Endodermal cell (in vitro differentiated cells): ENCODE measurements around the gene RSPRY1. TPM values are rescaled to one million over a fixed set of nuclear protein-coding genes. Genes with fewer than 3 reads are reported as not detected.

ENCODE experiments used
- DNase-seq: peaks from one replicate; pipeline ENCODE4 v3.0.0-alpha.2; 2017
- H3K27ac ChIP-seq: 2 replicates; pipeline ENCODE4 v1.5.1; 2013; ENCODE audit warnings: mild to moderate bottlenecking, low read depth, low read length, moderate library complexity
- H3K27me3 ChIP-seq: 2 replicates; pipeline ENCODE4 v1.6.1; 2013; ENCODE audit warnings: mild to moderate bottlenecking, low read length, moderate library complexity; ENCODE audit not compliant: insufficient read depth, control insufficient read depth, poor library complexity, severe bottlenecking
- H3K36me3 ChIP-seq: 2 replicates; pipeline ENCODE4 v1.7.0; 2013; ENCODE audit warnings: mild to moderate bottlenecking, low read length, moderate library complexity; ENCODE audit not compliant: control insufficient read depth, insufficient read depth
- H3K4me1 ChIP-seq: one replicate; pipeline ENCODE4 v1.7.0; 2013; ENCODE audit warnings: low read length; ENCODE audit not compliant: control insufficient read depth, insufficient read depth
- H3K4me3 ChIP-seq: 2 replicates; pipeline ENCODE4 v1.5.1; 2013; ENCODE audit warnings: mild to moderate bottlenecking, low read length, moderate library complexity
- H3K9ac ChIP-seq: 2 replicates; pipeline ENCODE4 v1.6.1; 2013; ENCODE audit warnings: mild to moderate bottlenecking, low read length, moderate library complexity; ENCODE audit not compliant: poor library complexity, severe bottlenecking; ENCODE audit errors: extremely low read depth
- H3K9me3 ChIP-seq: 2 replicates; pipeline ENCODE4 v1.6.1; 2013; ENCODE audit warnings: mild to moderate bottlenecking, low read length, moderate library complexity; ENCODE audit not compliant: control insufficient read depth
- H3K27ac Mint-ChIP-seq: 2 replicates; pipeline ENCODE4 v1.8.0; 2020; ENCODE audit warnings: mixed read lengths
- H3K27me3 Mint-ChIP-seq: 2 replicates; pipeline ENCODE4 v1.8.0; 2021; ENCODE audit warnings: mild to moderate bottlenecking, mixed read lengths; ENCODE audit not compliant: insufficient read depth
- H3K36me3 Mint-ChIP-seq: 2 replicates; pipeline ENCODE4 v1.8.0; 2020; ENCODE audit warnings: low read depth, mixed read lengths
- H3K4me1 Mint-ChIP-seq: 2 replicates; pipeline ENCODE4 v1.8.0; 2020; ENCODE audit warnings: mixed read lengths
- H3K4me3 Mint-ChIP-seq: 2 replicates; pipeline ENCODE4 v1.8.0; 2020; ENCODE audit warnings: mild to moderate bottlenecking, moderate library complexity, mixed read lengths
- H3K9me3 Mint-ChIP-seq: 2 replicates; pipeline ENCODE4 v1.8.0; 2020; ENCODE audit warnings: mild to moderate bottlenecking, mixed read lengths
- CTCF ChIP-seq: fragments of 200-600 bp; sonication (generic); conservative IDR thresholded peaks from 2 replicates; pipeline ENCODE4 v1.5.0; 2021; ENCODE audit warnings: antibody characterized with exemption, mild to moderate bottlenecking
- WGBS, 2 experiments: methylation state at CpG; one replicate each; pipeline versions ENCODE4 v1.1.5 to v1.1.7; 2013; ENCODE audit warnings: missing lambda C conversion rate in 2 of 2, mixed read lengths in 1 of 2; ENCODE audit not compliant: insufficient coverage in 1 of 2, insufficient read length in 1 of 2; 5-methylcytosine and 5-hydroxymethylcytosine counted together
- total RNA-seq, 2 donors: library from RNA; stranded (reverse); fragmentation: NEBNext Ultra II Directional in 1 of 2; extraction: Animal tissue kit (Norgen Biotek cat#: 25700) in 1 of 2; gene quantifications; 2 replicates in 1 of 2; 3 replicates in 1 of 2; pipeline ENCODE4 v1.2.1, GENCODE V29; 2021

The RSPRY1 gene
- total RNA-seq, 2 donors from 2014 or later: 40.3 to 46.5 TPM

- DNase-seq: no peak
- Histone ChIP-seq H3K9me3 (no peaks in the 10 kb centered on the region), H3K36me3 (no peaks in the 10 kb centered on the region), H3K9ac (no peak overlapping the region), H3K27ac (no peak overlapping the region), H3K4me3 (no peak overlapping the region), H3K27me3 (peaks cover 19% of the 10 kb centered on the region), H3K4me1 (no peaks in the 10 kb centered on the region)
- Mint-ChIP-seq H3K4me3 (no peak overlapping the region), H3K9me3 (no peaks in the 10 kb centered on the region), H3K36me3 (no peaks in the 10 kb centered on the region), H3K4me1 (peaks cover 12% of the 10 kb centered on the region), H3K27me3 (peaks cover 39% of the 10 kb centered on the region), H3K27ac (no peak overlapping the region)
- no peak for TF ChIP-seq CTCF
- WGBS, 2 experiments: 88 to 93% methylated on average over 5 to 7 of the region's 7 CpGs
These were observed 93.9 kb downstream of the RSPRY1 start for GRCh38 chr16:57279780-57280638.

GRCh38 chr16:57281791-57282190 is 95.7 kb downstream of the RSPRY1 start:
- Mint-ChIP-seq H3K27ac (no peak overlapping the region), H3K9me3 (no peaks in the 10 kb centered on the region), H3K4me3 (no peak overlapping the region), H3K4me1 (peaks cover 12% of the 10 kb centered on the region), H3K36me3 (no peaks in the 10 kb centered on the region), H3K27me3 (peaks cover 44% of the 10 kb centered on the region)
- no peak overlapping the region for H3K27ac ChIP-seq
- H3K36me3 ChIP-seq: no peaks in the 10 kb centered on the region
- no peak overlapping the region for H3K9ac ChIP-seq
- H3K4me1 ChIP-seq: no peaks in the 10 kb centered on the region
- TF ChIP-seq CTCF: no peak
- H3K4me3 ChIP-seq: no peak overlapping the region
- H3K27me3 ChIP-seq: peaks cover 19% of the 10 kb centered on the region
- 98 to 100% methylated on average over 2 to 3 of the region's 3 CpGs for WGBS, 2 experiments
- DNase-seq: no peak
- H3K9me3 ChIP-seq: no peaks in the 10 kb centered on the region

GRCh38 chr16:57282510-57283213 is 96.5 kb downstream of the RSPRY1 start:
- Mint-ChIP-seq H3K9me3 (no peaks in the 10 kb centered on the region), H3K27ac (no peak overlapping the region), H3K36me3 (no peaks in the 10 kb centered on the region), H3K4me1 (peaks cover 12% of the 10 kb centered on the region), H3K27me3 (peaks cover 46% of the 10 kb centered on the region), H3K4me3 (peak overlapping the region; percentile 66)
- H3K4me1 ChIP-seq: no peaks in the 10 kb centered on the region
- no peak for TF ChIP-seq CTCF
- no peaks in the 10 kb centered on the region for H3K9me3 ChIP-seq
- H3K36me3 ChIP-seq: no peaks in the 10 kb centered on the region
- no peak overlapping the region for H3K9ac ChIP-seq
- DNase-seq: no peak
- 91 to 93% methylated on average over 8 of the region's 8 CpGs for WGBS, 2 experiments
- H3K27me3 ChIP-seq: peaks cover 19% of the 10 kb centered on the region
- no peak overlapping the region for H3K27ac ChIP-seq
- H3K4me3 ChIP-seq: no peak overlapping the region
